Upper lobe of left lung (tissue), 4 donors: Measurements from ENCODE around the gene DNAAF8.

ENCODE experiments used
- EP300 ChIP-seq, 4 donors: sonication (generic); formaldehyde crosslinking; IDR thresholded peaks; one replicate each; pipeline ENCODE4 v1.5.1; 2017; ENCODE audit warnings: antibody characterized with exemption in 4 of 4, control low read depth in 2 of 4
- POLR2A ChIP-seq, 4 donors: fragments of 450-650 bp; IDR thresholded peaks; one replicate each; pipeline ENCODE4 v1.5.1; 2016 to 2017; ENCODE audit warnings: antibody characterized with exemption in 4 of 4, mild to moderate bottlenecking in 2 of 4
- POLR2AphosphoS5 ChIP-seq, 2 donors: sonication (generic); formaldehyde crosslinking; IDR thresholded peaks; one replicate each; pipeline ENCODE4 v1.5.1; 2017; ENCODE audit warnings: antibody characterized with exemption in 2 of 2
- TF ChIP-seq, protein P1 (sequence below), 6 experiments: fragments of 450-650 bp in 4 of 6; fragments of 200-600 bp in 2 of 6; sonication (generic) in 2 of 6; IDR thresholded peaks; one replicate each; pipeline ENCODE4 v1.5.1; 2016 to 2019; ENCODE audit warnings: antibody characterized with exemption in 6 of 6

DNA sequence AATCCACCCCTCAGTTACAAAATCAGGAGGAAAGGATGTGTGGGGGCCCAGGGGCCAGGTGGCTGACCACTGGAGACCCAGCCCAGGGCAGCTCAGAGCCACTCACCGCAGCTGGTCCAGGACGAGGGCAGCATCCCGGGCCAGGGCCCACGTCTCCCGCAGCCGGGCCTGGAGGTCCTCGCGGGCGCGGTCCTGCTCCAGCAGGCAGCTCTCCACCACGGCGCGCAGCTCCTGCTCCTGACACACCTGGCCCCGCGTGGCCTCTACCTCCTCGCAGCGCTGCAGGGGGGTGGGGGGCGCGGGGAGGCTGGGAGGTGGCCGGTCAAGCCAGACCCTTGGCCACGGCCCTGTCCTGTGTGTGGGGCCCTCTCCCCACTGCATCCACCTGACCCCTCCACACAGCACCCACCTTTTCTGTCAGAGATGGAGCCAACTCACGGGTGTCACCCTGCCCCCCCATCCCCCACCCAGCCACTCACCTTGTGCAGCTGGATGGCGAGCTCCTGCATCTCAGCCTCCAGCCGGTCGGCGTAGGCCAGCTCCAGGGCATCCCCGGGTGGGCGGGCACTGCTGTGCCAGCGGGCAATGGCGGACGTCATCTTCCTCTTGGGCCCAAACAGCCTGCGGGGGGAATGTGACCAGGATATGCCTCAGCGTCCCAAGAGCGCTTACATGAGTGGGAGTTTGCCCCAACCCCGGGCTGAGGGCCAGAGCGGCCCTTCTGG lies 35.9 kb upstream of the DNAAF8 start:
- TF ChIP-seq, protein P1, sequence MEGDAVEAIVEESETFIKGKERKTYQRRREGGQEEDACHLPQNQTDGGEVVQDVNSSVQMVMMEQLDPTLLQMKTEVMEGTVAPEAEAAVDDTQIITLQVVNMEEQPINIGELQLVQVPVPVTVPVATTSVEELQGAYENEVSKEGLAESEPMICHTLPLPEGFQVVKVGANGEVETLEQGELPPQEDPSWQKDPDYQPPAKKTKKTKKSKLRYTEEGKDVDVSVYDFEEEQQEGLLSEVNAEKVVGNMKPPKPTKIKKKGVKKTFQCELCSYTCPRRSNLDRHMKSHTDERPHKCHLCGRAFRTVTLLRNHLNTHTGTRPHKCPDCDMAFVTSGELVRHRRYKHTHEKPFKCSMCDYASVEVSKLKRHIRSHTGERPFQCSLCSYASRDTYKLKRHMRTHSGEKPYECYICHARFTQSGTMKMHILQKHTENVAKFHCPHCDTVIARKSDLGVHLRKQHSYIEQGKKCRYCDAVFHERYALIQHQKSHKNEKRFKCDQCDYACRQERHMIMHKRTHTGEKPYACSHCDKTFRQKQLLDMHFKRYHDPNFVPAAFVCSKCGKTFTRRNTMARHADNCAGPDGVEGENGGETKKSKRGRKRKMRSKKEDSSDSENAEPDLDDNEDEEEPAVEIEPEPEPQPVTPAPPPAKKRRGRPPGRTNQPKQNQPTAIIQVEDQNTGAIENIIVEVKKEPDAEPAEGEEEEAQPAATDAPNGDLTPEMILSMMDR (IDR thresholded peaks at IDR 0.05), result no peak
- TF ChIP-seq POLR2AphosphoS5 (IDR thresholded peaks at IDR 0.05) (no peak), POLR2A (IDR thresholded peaks at IDR 0.05) (no peak), EP300 (IDR thresholded peaks at IDR 0.05) (no peak)
